WTC11 (cell line): ENCODE measurements around the gene CYP20A1. TPM values are rescaled to one million over a fixed set of nuclear protein-coding genes. Genes with fewer than 3 reads are reported as not detected.

Experiments used
- ATAC-seq: fragments of 200-7000 bp; cut with Tn5 transposase; 2 replicates; pipeline ENCODE4 v1.10.0; 2021; ENCODE audit warnings: mild to moderate bottlenecking, moderate library complexity
- Bru-seq: library from RNA; stranded (reverse); fragments of 400-500 nt; gene quantifications from one replicate; lab custom pipeline; 2021; lab: Mats Ljungman, UMichigan
- CTCF ChIA-PET: fragments of 300-600 bp; sonication (Branson Sonifier 250); formaldehyde crosslinking; loops from one replicate; lab custom pipeline; 2021; ENCODE audit warnings: antibody characterized with exemption; lab: Charles Lee
- POLR2A ChIA-PET: fragments of 350-600 bp; sonication (Branson Sonifier 250); formaldehyde crosslinking; loops from one replicate; lab custom pipeline; 2021; ENCODE audit warnings: antibody characterized with exemption; lab: Charles Lee
- DNase-seq: peaks from one replicate; pipeline ENCODE4 v3.0.0; 2021; ENCODE audit warnings: low spot score
- H3K27ac Mint-ChIP-seq: 2 replicates; pipeline ENCODE4 v1.8.0; 2021; ENCODE audit warnings: mixed read lengths
- H3K27me3 Mint-ChIP-seq: 2 replicates; pipeline ENCODE4 v1.8.0; 2021; ENCODE audit warnings: low read depth, mild to moderate bottlenecking, moderate library complexity, mixed read lengths
- H3K36me3 Mint-ChIP-seq: 2 replicates; pipeline ENCODE4 v1.8.0; 2021; ENCODE audit warnings: mixed read lengths
- H3K4me1 Mint-ChIP-seq: 2 replicates; pipeline ENCODE4 v1.8.0; 2022; ENCODE audit warnings: mixed read lengths
- H3K4me3 Mint-ChIP-seq: 2 replicates; pipeline ENCODE4 v1.8.0; 2021; ENCODE audit warnings: mild to moderate bottlenecking, moderate library complexity, mixed read lengths
- H3K9me3 Mint-ChIP-seq: 2 replicates; pipeline ENCODE4 v1.8.0; 2021; ENCODE audit warnings: mixed read lengths
- AFF4 ChIP-seq: sonication (generic); formaldehyde crosslinking; IDR thresholded peaks from 2 replicates; pipeline ENCODE4 v1.8.1; 2023; ENCODE audit warnings: mild to moderate bottlenecking, missing genetic modification reagents, borderline replicate concordance
- ARID4B ChIP-seq: sonication (generic); formaldehyde crosslinking; IDR thresholded peaks from 2 replicates; pipeline ENCODE4 v1.8.0; 2023; ENCODE audit warnings: missing genetic modification reagents, mild to moderate bottlenecking, borderline replicate concordance
- ATF1 ChIP-seq: sonication (generic); formaldehyde crosslinking; IDR thresholded peaks from 2 replicates; pipeline ENCODE4 v1.8.1; 2023; ENCODE audit warnings: mild to moderate bottlenecking, moderate library complexity, missing genetic modification reagents
- E2F1 ChIP-seq: sonication (generic); formaldehyde crosslinking; IDR thresholded peaks from 2 replicates; pipeline ENCODE4 v1.8.0; 2022; ENCODE audit warnings: mild to moderate bottlenecking, missing genetic modification reagents
- ELF4 ChIP-seq: sonication (generic); formaldehyde crosslinking; IDR thresholded peaks from 2 replicates; pipeline ENCODE4 v1.8.1; 2022; ENCODE audit warnings: low read depth, mild to moderate bottlenecking, moderate library complexity, missing genetic modification reagents
- FOXJ3 ChIP-seq: sonication (generic); formaldehyde crosslinking; IDR thresholded peaks from 2 replicates; pipeline ENCODE4 v1.9.0; 2021; ENCODE audit warnings: missing genetic modification reagents, mild to moderate bottlenecking, borderline replicate concordance
- KAT7 ChIP-seq: sonication (generic); formaldehyde crosslinking; IDR thresholded peaks from 2 replicates; pipeline ENCODE4 v1.8.1; 2023; ENCODE audit warnings: missing genetic modification reagents, mild to moderate bottlenecking, borderline replicate concordance
- NFE2L1 ChIP-seq: sonication (generic); formaldehyde crosslinking; IDR thresholded peaks from 2 replicates; pipeline ENCODE4 v1.8.1; 2023; ENCODE audit warnings: missing genetic modification reagents
- NFYB ChIP-seq: sonication (generic); formaldehyde crosslinking; conservative IDR thresholded peaks from 2 replicates; pipeline ENCODE4 v1.8.0; 2022; ENCODE audit warnings: low read depth, missing genetic modification reagents
- NR3C1 ChIP-seq: sonication (generic); formaldehyde crosslinking; conservative IDR thresholded peaks from 2 replicates; pipeline ENCODE4 v1.8.1; 2023; ENCODE audit warnings: low read depth, mild to moderate bottlenecking, missing genetic modification reagents
- OVOL2 ChIP-seq: fragments of 250-450 bp; sonication (Bioruptor Pico); IDR thresholded peaks from 2 replicates; pipeline ENCODE4 v1.9.0; 2021; ENCODE audit warnings: mild to moderate bottlenecking, borderline replicate concordance
- PRRX2 ChIP-seq: fragments of 250-450 bp; sonication (Bioruptor Pico); IDR thresholded peaks from 2 replicates; pipeline ENCODE4 v1.8.0; 2021; ENCODE audit warnings: mild to moderate bottlenecking
- RELA ChIP-seq: sonication (generic); formaldehyde crosslinking; IDR thresholded peaks from 2 replicates; pipeline ENCODE4 v1.8.1; 2022; ENCODE audit warnings: missing genetic modification reagents, mild to moderate bottlenecking, borderline replicate concordance
- ZBTB21 ChIP-seq: sonication (generic); formaldehyde crosslinking; IDR thresholded peaks from 2 replicates; pipeline ENCODE4 v1.8.1; 2023; ENCODE audit warnings: mild to moderate bottlenecking, missing genetic modification reagents, borderline replicate concordance
- ZNF121 ChIP-seq: sonication (generic); formaldehyde crosslinking; IDR thresholded peaks from 2 replicates; pipeline ENCODE4 v1.8.0; 2023; ENCODE audit warnings: missing genetic modification reagents
- ZNF423 ChIP-seq: fragments of 250-450 bp; sonication (Bioruptor Pico); IDR thresholded peaks from 2 replicates; pipeline ENCODE4 v2.1.2; 2022; ENCODE audit warnings: mild to moderate bottlenecking, moderate library complexity
- ZNF532 ChIP-seq: fragments of 250-450 bp; sonication (Bioruptor Pico); IDR thresholded peaks from 2 replicates; pipeline ENCODE4 v1.9.0; 2021; ENCODE audit warnings: mild to moderate bottlenecking, borderline replicate concordance
- ZSCAN18 ChIP-seq: fragments of 250-450 bp; sonication (Bioruptor Pico); IDR thresholded peaks from 2 replicates; pipeline ENCODE4 v2.1.2; 2022; ENCODE audit warnings: mild to moderate bottlenecking, moderate library complexity
- long read RNA-seq, 3 experiments: library from RNA in 1 of 3; library from capped mRNA in 1 of 3; library from polyadenylated mRNA in 1 of 3; unstranded in 2 of 3; stranded (forward) in 1 of 3; transcript quantifications; one replicate each; pipeline ENCODE4 v2.0.0, GENCODE V29; 2021
- total RNA-seq: library from RNA; stranded (reverse); gene quantifications from 3 replicates; pipeline ENCODE4 v1.2.3, GENCODE V29; 2021

The CYP20A1 gene
- total RNA-seq (13.5 to 17.4 TPM (median 15.5 TPM) in 3 replicates), Bru-seq, nascent RNA (percentile 67 among the genes with signal in this experiment)
- long read RNA-seq, experiment 1, transcript CYP20A1-201 (13 exons, 1,949 nt), result major isoform, 35 of 54 reads
- long read RNA-seq, experiment 1, transcript CYP20A1-207 (11 exons, 1,359 nt), result minor isoform, 7 of 54 reads
- long read RNA-seq, experiment 1, partial matches to known transcripts, result 2 of 54 reads
- long read RNA-seq, experiment 1, other reads (novel, unspliced or antisense), result 10 of 54 reads
- long read RNA-seq, experiment 2, partial matches to known transcripts, result 2 of 9 reads
- long read RNA-seq, experiment 2, other reads (novel, unspliced or antisense), result 3 of 9 reads
- long read RNA-seq, experiment 3, transcript CYP20A1-201 (13 exons, 1,949 nt), result major isoform, 21 of 33 reads
- long read RNA-seq, experiment 3, partial matches to known transcripts, result 1 of 33 reads
- long read RNA-seq, experiment 3, other reads (novel, unspliced or antisense), result 5 of 33 reads

GRCh38 chr2:203238704-203239526 is at the start of gene CYP20A1:
Gene CYP20A1, plus strand, starts transcription at chr2:203239018. Its CDS starts 45 bp downstream, at chr2:203239063.
- Mint-ChIP-seq H3K36me3 (peaks cover 11% of the 10 kb centered on the region), H3K27ac (peak within 1 kb of the TSS; percentile 100), H3K4me3 (peak within 1 kb of the TSS; percentile 96), H3K27me3 (no peaks in the 10 kb centered on the region), H3K4me1 (peaks cover 9% of the 10 kb centered on the region), H3K9me3 (no peaks in the 10 kb centered on the region)
- DNase-seq (peak; percentile 97), ATAC-seq (peak; percentile 89)
- CTCF ChIA-PET, result interaction anchor here (0.7 to 2.0 kb wide), 7 partner anchors 9 to 216 kb away, joined by 3 to 14 read pairs (median 4); partner anchors contain the start of gene ABI2
- POLR2A ChIA-PET, result interaction anchor here (0.6 to 1.2 kb wide), 3 partner anchors 89 to 206 kb away, joined by 3 to 8 read pairs (median 5); partner anchors contain the start of gene ABI2
- TF ChIP-seq ZNF423 (CRISPR knock-in tag) (0 out of 2 replicates have a peak, but pooled peaks have one; percentile 0), NFE2L1 (CRISPR knock-in tag) (peak; percentile 14; the same call in 1 of the 2 replicates), KAT7 (CRISPR knock-in tag) (peak; percentile 29; the same call in 1 of the 2 replicates), AFF4 (CRISPR knock-in tag) (peak; percentile 85; the same call in 1 of the 2 replicates), NR3C1 (CRISPR knock-in tag) (no peak), ELF4 (CRISPR knock-in tag) (peak; percentile 78; the same call in 1 of the 2 replicates), FOXJ3 (CRISPR knock-in tag) (no peak), ARID4B (CRISPR knock-in tag) (peak; percentile 68), RELA (peak; percentile 69; the same call in 1 of the 2 replicates), ZNF532 (no peak), ATF1 (peak; percentile 53; the same call in 1 of the 2 replicates), NFYB (CRISPR knock-in tag) (no peak), OVOL2 (no peak), ZSCAN18 (CRISPR knock-in tag) (no peak), E2F1 (CRISPR knock-in tag) (0 out of 2 replicates have a peak, but pooled peaks have one; percentile 59), PRRX2 (CRISPR knock-in tag) (0 out of 2 replicates have a peak, but pooled peaks have one; percentile 62), ZNF121 (CRISPR knock-in tag) (no peak), ZBTB21 (CRISPR knock-in tag) (no peak)
